Measurements from ENCODE around the gene ABR.
A peak's percentile ranks its signal among the peaks of the same experiment; 100 is the strongest.

Gene ABR

GRCh38 chr17:1212946-1213345 is 33.2 kb upstream of the ABR start:
- no peak overlapping the region for H3K4me3 ChIP-seq (ENCODE audit: low read depth, low read length)
- DNase-seq (ENCODE audit: low read depth) = no peak
- no peak for TF ChIP-seq CTCF (IDR thresholded peaks at IDR 0.05; ENCODE audit: control insufficient read depth, extremely low read depth, insufficient read depth)

- no peak for DNase-seq (ENCODE audit: low read depth)
- H3K4me3 ChIP-seq (ENCODE audit: low read depth, low read length) = no peak overlapping the region
- no peak for TF ChIP-seq CTCF (IDR thresholded peaks at IDR 0.05; ENCODE audit: control insufficient read depth, extremely low read depth, insufficient read depth)
Observed at GRCh38 chr17:1211287-1211686, 31.5 kb upstream of the ABR start.

- TF ChIP-seq CTCF (IDR thresholded peaks at IDR 0.05; ENCODE audit: control insufficient read depth, extremely low read depth, insufficient read depth) = no peak
- no peak for DNase-seq (ENCODE audit: low read depth)
- H3K4me3 ChIP-seq (ENCODE audit: low read depth, low read length) = no peak overlapping the region
Observed at GRCh38 chr17:1208966-1209365, 29.2 kb upstream of the ABR start.

- H3K4me3 ChIP-seq (ENCODE audit: low read depth, low read length) = no peak overlapping the region
- no peak for TF ChIP-seq CTCF (IDR thresholded peaks at IDR 0.05; ENCODE audit: control insufficient read depth, extremely low read depth, insufficient read depth)
- DNase-seq (ENCODE audit: low read depth) = no peak
Observed at GRCh38 chr17:1206026-1206777, 26.4 kb upstream of the ABR start.

- DNase-seq (ENCODE audit: low read depth) = no peak
- H3K4me3 ChIP-seq (ENCODE audit: low read depth, low read length) = peak overlapping the region; percentile 73
- TF ChIP-seq CTCF (IDR thresholded peaks at IDR 0.05; ENCODE audit: control insufficient read depth, extremely low read depth, insufficient read depth) = no peak
Observed at GRCh38 chr17:1203967-1204291, 24.1 kb upstream of the ABR start.

GRCh38 chr17:1203111-1203966 is 23.6 kb upstream of the ABR start:
- TF ChIP-seq CTCF (IDR thresholded peaks at IDR 0.05; ENCODE audit: control insufficient read depth, extremely low read depth, insufficient read depth) = peak; percentile 16; the same call in 1 of the 2 replicates
- no peak for DNase-seq (ENCODE audit: low read depth)
- peak overlapping the region; percentile 73 for H3K4me3 ChIP-seq (ENCODE audit: low read depth, low read length)

Measured in LNCaP clone FGC (cell line).